Keratinocyte (primary cell): ENCODE results near the gene TMEM80. TPM values are rescaled to one million over a fixed set of nuclear protein-coding genes. Genes with fewer than 3 reads are reported as not detected.
A peak's percentile ranks its signal among the peaks of the same experiment; 100 is the strongest.

Experiments
- DNase-seq: peaks from one replicate; pipeline ENCODE4 v3.0.0-alpha.2; 2011; ENCODE audit warnings: low read depth, missing footprints, low spot score
- FAIRE-seq: peaks from 2 replicates; lab custom pipeline; 2011; peaks lifted over from hg19 to GRCh38; lab: Jason Lieb, UNC
- H2AFZ ChIP-seq: 2 replicates; pipeline ENCODE4 v1.6.0; 2012; ENCODE audit warnings: low read length, control low read depth, inconsistent platforms; ENCODE audit not compliant: control insufficient read depth
- H3K27ac ChIP-seq: 2 replicates; pipeline ENCODE4 v1.5.1; 2011; ENCODE audit warnings: low read length; ENCODE audit not compliant: control insufficient read depth, insufficient read depth
- H3K27me3 ChIP-seq: 3 replicates; pipeline ENCODE4 v1.6.0; 2011; ENCODE audit warnings: low read length; ENCODE audit not compliant: control insufficient read depth, insufficient read depth; ENCODE audit errors: extremely low read depth
- H3K36me3 ChIP-seq, 2 experiments: 2 replicates in 1 of 2; 3 replicates in 1 of 2; pipeline ENCODE4 v1.5.1; 2011; ENCODE audit warnings: low read length in 2 of 2, mild to moderate bottlenecking in 1 of 2; ENCODE audit not compliant: control insufficient read depth in 2 of 2, insufficient read depth in 2 of 2; ENCODE audit errors: extremely low read depth in 1 of 2
- H3K4me1 ChIP-seq: 3 replicates; pipeline ENCODE4 v1.5.1; 2011; ENCODE audit warnings: low read length; ENCODE audit not compliant: control insufficient read depth, insufficient read depth; ENCODE audit errors: extremely low read depth
- H3K4me2 ChIP-seq: 3 replicates; pipeline ENCODE4 v1.6.0; 2011; ENCODE audit warnings: low read depth, low read length; ENCODE audit not compliant: control insufficient read depth, insufficient read depth; ENCODE audit errors: extremely low read depth
- H3K4me3 ChIP-seq, 3 experiments: fragments of 200-600 bp in 1 of 3; sonication (generic) in 1 of 3; 2 replicates in 2 of 3; 3 replicates in 1 of 3; pipeline ENCODE4 v1.5.1; 2011 to 2016; ENCODE audit warnings: low read length in 3 of 3, mild to moderate bottlenecking in 3 of 3, control low read depth in 2 of 3, inconsistent platforms in 1 of 3, low read depth in 1 of 3, mixed read lengths in 1 of 3, mixed run types in 1 of 3, moderate library complexity in 1 of 3; ENCODE audit not compliant: control insufficient read depth in 2 of 3, insufficient read depth in 2 of 3; ENCODE audit errors: extremely low read depth in 1 of 3
- H3K79me2 ChIP-seq: 2 replicates; pipeline ENCODE4 v1.6.0; 2012; ENCODE audit warnings: low read length; ENCODE audit not compliant: control insufficient read depth, insufficient read depth
- H3K9ac ChIP-seq: 3 replicates; pipeline ENCODE4 v1.6.0; 2011; ENCODE audit warnings: low read length; ENCODE audit not compliant: control insufficient read depth, insufficient read depth; ENCODE audit errors: extremely low read depth
- H3K9me1 ChIP-seq: 3 replicates; pipeline ENCODE4 v1.6.0; 2011; ENCODE audit warnings: low read length; ENCODE audit not compliant: control insufficient read depth, insufficient read depth; ENCODE audit errors: extremely low read depth
- H3K9me3 ChIP-seq: 2 replicates; pipeline ENCODE4 v1.5.1; 2012; ENCODE audit warnings: low read depth, low read length; ENCODE audit not compliant: control insufficient read depth
- H4K20me1 ChIP-seq: 3 replicates; pipeline ENCODE4 v1.6.0; 2011; ENCODE audit warnings: low read length; ENCODE audit not compliant: control insufficient read depth, insufficient read depth; ENCODE audit errors: extremely low read depth
- EZH2 ChIP-seq: IDR thresholded peaks from one replicate; pipeline ENCODE4 v1.6.1; 2012; ENCODE audit warnings: inconsistent platforms, mild to moderate bottlenecking, low read length, moderate library complexity
- dilution Hi-C: fragments of 300-500 bp; cut with MboI; formaldehyde crosslinking; loops from one replicate; pipeline ENCODE4 v1.7.0; 2020; ENCODE audit warnings: low sequenced_read_pairs; ENCODE audit not compliant: extremely low pct_ligation_motif_present
- polyA plus RNA-seq, 5 experiments: library from polyadenylated mRNA; depleted of rRNA in 3 of 5; stranded (reverse) in 3 of 5; stranded (forward) in 1 of 5; unstranded in 1 of 5; fragments of >200 nt; gene quantifications; 1 replicate in 1 of 5; 2 replicates in 3 of 5; 3 replicates in 1 of 5; pipeline versions ENCODE4 v1.2.1 to v1.2.3, GENCODE V29; 2011 to 2012; ENCODE audit warnings: missing spikeins in 2 of 5, low read depth in 1 of 5, low replicate concordance in 1 of 5
- TF ChIP-seq, protein P1 (sequence below), 3 experiments: IDR thresholded peaks in 1 of 3; conservative IDR thresholded peaks in 1 of 3; optimal IDR thresholded peaks in 1 of 3; 2 replicates in 2 of 3; 3 replicates in 1 of 3; pipeline versions ENCODE3 to v1.5.1; 2011; ENCODE audit warnings: low read length in 3 of 3, mild to moderate bottlenecking in 3 of 3, moderate library complexity in 2 of 3, control low read depth in 1 of 3, inconsistent platforms in 1 of 3; ENCODE audit not compliant: insufficient read depth in 2 of 3; ENCODE audit errors: extremely low read depth in 1 of 3

The TMEM80 gene
- polyA plus RNA-seq, 1 donor (not counting 4 experiments of a cell fraction or from before 2014, with no cell fraction given): 29.8 TPM

GRCh38 chr11:697811-698311 lies 2.2 kb downstream of the TMEM80 start:
- Histone ChIP-seq H2AFZ (no peak overlapping the region), H3K4me1 (peaks cover 40% of the 10 kb centered on the region), H3K4me2 (peak overlapping the region; percentile 83), H3K27me3 (no peaks in the 10 kb centered on the region), H3K9ac (peak overlapping the region; percentile 99), H3K27ac (peak overlapping the region; percentile 97), H3K4me3 (peak overlapping the region; percentile 4 to 62 (median 31)), H3K36me3 (peaks cover 9 to 26% of the 10 kb centered on the region in 2 experiments), H3K9me3 (no peaks in the 10 kb centered on the region), H3K9me1 (no peaks in the 10 kb centered on the region), H4K20me1 (no peaks in the 10 kb centered on the region), H3K79me2 (peaks cover 33% of the 10 kb centered on the region)
- dilution Hi-C loops: no loop called here
- FAIRE-seq: peak; percentile 66
- DNase-seq: no peak
- no peak for TF ChIP-seq EZH2
- TF ChIP-seq, protein P1, sequence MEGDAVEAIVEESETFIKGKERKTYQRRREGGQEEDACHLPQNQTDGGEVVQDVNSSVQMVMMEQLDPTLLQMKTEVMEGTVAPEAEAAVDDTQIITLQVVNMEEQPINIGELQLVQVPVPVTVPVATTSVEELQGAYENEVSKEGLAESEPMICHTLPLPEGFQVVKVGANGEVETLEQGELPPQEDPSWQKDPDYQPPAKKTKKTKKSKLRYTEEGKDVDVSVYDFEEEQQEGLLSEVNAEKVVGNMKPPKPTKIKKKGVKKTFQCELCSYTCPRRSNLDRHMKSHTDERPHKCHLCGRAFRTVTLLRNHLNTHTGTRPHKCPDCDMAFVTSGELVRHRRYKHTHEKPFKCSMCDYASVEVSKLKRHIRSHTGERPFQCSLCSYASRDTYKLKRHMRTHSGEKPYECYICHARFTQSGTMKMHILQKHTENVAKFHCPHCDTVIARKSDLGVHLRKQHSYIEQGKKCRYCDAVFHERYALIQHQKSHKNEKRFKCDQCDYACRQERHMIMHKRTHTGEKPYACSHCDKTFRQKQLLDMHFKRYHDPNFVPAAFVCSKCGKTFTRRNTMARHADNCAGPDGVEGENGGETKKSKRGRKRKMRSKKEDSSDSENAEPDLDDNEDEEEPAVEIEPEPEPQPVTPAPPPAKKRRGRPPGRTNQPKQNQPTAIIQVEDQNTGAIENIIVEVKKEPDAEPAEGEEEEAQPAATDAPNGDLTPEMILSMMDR (optimal IDR thresholded peaks at IDR 0.05 in 1 of 3, IDR thresholded peaks at IDR 0.05 in 1 of 3, conservative IDR thresholded peaks at IDR 0.05 in 1 of 3; ENCODE audit: extremely low read depth in 1 of 3, insufficient read depth in 2 of 3, low read length in 3 of 3): no peak

DNA sequence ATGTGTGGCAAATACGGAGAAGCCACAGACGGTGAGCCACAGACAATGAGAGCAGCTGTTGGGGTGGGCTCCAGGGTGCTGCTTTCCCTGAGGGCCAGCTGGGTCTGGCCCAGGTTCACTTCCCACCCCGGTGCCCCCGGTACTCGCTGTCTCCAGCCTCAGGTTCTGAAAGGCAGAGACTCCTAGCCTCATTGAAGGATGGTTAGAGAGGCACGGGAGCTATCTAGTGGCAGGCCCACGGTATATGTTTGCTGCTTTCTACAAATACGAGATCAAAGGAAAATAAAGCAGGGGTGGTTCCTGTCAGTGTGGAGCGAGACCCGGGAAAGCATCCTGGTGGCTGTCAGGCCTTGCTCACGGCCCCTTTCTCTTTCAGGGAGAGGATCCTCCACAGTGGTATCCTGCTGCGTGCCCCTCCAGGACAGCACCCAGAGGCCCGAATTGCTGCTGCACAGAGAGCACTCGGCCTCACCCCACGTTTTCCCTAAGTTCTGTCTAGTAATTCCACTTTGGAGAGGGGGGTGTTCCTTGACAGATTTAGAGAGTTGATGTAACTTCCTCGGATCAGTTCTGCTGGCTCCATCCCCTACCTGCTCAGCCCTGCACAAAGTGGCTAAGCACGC lies 3.0 kb downstream of the TMEM80 start:
- Histone ChIP-seq H4K20me1 (no peaks in the 10 kb centered on the region), H3K9me1 (no peaks in the 10 kb centered on the region), H3K79me2 (peaks cover 30% of the 10 kb centered on the region), H3K36me3 (peaks cover 9 to 26% of the 10 kb centered on the region in 2 experiments), H3K9me3 (no peaks in the 10 kb centered on the region), H3K9ac (peak overlapping the region; percentile 99), H3K4me2 (peak overlapping the region; percentile 83), H3K27ac (peak overlapping the region; percentile 97), H3K4me1 (peaks cover 32% of the 10 kb centered on the region), H2AFZ (no peak overlapping the region), H3K27me3 (no peaks in the 10 kb centered on the region), H3K4me3 (no peak overlapping the region)
- dilution Hi-C loops: no loop called here
- no peak for DNase-seq
- TF ChIP-seq, protein P1 (optimal IDR thresholded peaks at IDR 0.05 in 1 of 3, IDR thresholded peaks at IDR 0.05 in 1 of 3, conservative IDR thresholded peaks at IDR 0.05 in 1 of 3; ENCODE audit: extremely low read depth in 1 of 3, insufficient read depth in 2 of 3, low read length in 3 of 3): no peak
- TF ChIP-seq EZH2: no peak
- FAIRE-seq: no peak
